GM21447 (cell line): Measurements from ENCODE around the gene KIFAP3.
"Not testable (repeated sequence)": the region's sequence is repeated elsewhere in the genome, so short reads cannot be mapped to it uniquely, and the experiment has no call there.

Source experiments
- ATAC-seq: cut with Tn5 transposase; IDR thresholded peaks from one replicate; pipeline ENCODE4 v1.9.1; 2021; ENCODE audit not compliant: unreplicated experiment

Gene KIFAP3

DNA sequence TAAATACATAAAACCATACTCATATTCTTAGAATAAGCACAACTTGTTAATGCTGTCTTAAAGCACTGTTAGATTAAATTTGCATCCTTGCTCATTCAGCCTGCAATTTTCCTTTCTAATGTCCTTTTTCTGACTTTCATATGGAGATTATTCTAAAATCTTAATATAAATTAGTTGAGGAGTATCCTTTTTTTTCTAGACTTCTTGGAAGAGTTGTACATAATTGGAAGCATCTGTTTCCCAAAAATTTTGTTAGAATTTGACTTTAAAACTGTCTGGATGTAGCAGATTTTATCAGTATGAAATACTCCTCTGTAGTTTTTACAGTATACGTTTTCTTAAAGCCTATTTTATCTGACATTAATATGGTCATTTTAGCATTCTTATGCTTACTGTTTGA, 9.7 kb downstream of the KIFAP3 start:
- no peak for ATAC-seq

DNA sequence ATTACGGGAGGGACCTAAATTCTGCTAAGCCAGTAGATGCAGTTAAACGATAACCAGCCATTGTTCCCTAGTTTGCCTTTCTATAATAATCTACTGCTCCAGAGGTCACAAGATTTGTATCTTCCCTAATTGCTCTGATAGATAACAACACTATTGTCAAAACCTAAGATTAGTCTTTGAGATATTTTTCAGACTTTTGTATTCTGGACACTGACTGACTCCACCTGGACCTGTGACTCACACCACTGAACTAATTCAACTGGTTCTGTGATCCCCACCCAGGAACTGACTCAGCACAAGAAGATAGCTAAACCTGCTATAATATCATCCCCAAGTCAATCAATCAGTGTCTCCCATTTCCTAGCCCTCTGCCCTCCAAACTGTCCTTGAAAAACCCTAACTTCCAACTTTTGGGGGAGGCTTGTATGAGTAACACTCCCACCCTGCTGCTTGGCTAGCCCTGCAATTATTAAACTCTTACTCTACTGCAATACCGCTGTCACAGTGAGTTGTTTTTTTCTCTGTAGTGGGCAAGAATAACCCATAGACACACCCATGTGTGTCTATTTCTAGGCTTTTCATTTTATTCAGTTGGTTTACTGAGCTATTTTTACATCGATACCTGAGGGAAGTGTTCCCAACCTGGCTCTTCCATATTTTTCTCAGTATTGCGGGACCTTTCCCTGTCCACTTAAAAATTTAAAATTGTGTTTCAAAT, 11.2 kb downstream of the KIFAP3 start:
- ATAC-seq, result no peak

DNA sequence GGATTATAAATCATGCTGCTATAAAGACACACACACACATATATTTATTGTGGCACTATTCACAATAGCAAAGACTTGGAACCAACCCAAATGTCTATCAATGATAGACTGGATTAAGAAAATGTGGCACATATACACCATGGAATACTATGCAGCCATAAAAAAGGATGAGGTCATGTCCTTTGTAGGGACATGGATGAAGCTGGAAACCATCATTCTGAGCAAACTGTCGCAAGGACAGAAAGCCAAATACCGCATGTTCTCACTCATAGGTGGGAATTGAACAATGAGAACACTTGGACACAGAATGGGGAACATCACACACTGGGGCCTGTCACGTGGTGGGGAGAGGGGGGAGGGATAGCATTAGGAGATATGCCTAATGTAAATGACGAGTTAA, 12.8 kb downstream of the KIFAP3 start:
- not testable (repeated sequence) for ATAC-seq

- not testable (repeated sequence) for ATAC-seq
Observed at GRCh38 chr1:170060015-170060520, 14.4 kb downstream of the KIFAP3 start.

- ATAC-seq, result no peak
Observed at GRCh38 chr1:170049176-170049800, 25.2 kb downstream of the KIFAP3 start.

DNA sequence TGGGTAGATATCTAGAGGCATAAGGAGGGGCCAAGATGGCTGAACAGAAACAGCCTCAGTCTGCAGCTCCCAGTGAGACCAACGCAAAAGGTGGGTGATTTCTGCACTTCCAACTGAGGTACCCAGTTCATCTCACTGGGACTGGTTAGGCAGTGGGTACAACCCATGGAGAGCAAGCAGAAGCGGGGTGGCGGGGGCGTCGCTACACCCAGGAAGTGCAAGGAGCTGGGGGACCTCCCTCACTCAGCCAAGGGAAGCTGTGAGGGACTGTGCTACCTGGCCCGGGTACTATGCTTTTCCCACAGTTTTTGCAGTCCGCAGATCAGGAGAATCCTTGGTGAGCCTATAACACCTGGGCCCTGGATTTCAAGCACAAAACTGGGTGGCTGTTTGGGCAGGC, 26.0 kb downstream of the KIFAP3 start:
- no peak for ATAC-seq

- ATAC-seq, result no peak
Observed at GRCh38 chr1:170044187-170044586, 30.3 kb downstream of the KIFAP3 start.

GRCh38 chr1:170041423-170042192, 32.9 kb downstream of the KIFAP3 start:
- no peak for ATAC-seq

DNA sequence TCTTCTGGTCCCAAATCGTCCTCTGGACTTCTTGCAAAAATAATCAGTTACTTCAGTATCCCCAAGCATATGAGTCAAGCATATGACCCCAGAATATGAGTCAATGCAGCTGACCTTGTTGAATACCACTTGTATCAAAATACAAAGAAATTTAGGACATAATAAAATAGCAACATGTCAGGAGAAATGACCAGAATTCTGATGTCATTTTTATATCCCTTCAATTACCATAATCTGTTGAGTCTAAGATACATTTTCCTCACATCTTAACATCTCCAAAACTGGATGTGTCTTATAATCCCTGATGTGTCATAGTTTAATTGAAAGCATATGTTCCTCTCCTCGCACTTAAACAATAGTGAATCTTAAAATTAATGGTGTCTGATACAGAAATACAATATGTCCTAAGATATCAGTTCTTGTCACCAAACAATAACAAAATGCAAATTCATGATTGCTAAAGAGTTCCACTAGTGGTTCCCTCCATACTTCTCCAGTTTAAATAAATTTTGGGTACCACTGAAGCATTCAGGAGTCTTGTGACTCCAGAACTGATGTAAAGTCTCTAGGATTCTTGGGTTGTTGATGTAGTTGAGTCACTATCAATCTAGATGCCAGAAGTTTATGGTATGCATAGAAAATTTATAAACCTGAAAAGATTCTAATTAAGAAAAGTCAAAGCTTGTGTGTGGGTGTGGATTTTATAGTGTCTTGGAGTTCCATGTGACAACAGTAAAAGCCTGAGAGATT, 41.8 kb downstream of the KIFAP3 start:
- no peak for ATAC-seq

- no peak for ATAC-seq
Observed at GRCh38 chr1:170030212-170030611, 44.3 kb downstream of the KIFAP3 start.

DNA sequence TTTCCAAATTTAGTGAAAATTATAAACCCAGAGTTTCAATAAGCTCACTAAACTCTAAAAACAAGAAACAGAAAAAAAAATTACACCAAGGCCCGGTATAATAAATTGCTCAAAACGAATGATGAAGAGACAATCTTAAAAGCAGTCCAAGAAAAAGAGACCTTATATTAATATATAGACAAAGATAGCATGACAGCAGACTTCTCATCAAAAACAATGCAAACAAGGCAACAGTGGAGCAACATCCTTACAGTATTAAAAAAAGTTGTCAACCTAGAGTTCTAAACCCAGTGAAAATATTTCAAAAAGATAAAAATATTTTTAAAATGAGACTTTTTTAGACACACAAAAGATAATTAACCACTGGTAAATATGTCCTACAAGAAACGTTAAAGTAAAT, 46.7 kb downstream of the KIFAP3 start:
- ATAC-seq, result no peak

DNA sequence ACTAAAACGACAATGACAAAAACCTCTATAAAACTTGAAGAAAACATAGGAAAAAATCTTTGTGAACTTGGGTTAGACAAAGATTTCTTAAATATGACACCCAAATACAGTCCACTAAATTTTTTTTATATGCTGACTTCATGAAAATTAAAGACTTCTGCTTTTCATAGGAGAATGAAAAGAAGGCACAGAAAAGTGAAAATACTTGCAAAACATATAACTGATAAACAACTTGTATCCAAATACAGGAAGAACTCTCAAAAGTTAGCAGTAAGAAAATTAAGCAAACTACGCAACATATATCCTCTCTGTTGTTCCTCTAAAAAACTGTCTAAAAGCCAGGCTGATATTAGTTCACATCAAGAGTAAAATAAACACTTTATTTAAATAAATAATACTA, 53.6 kb downstream of the KIFAP3 start:
- ATAC-seq, result no peak

DNA sequence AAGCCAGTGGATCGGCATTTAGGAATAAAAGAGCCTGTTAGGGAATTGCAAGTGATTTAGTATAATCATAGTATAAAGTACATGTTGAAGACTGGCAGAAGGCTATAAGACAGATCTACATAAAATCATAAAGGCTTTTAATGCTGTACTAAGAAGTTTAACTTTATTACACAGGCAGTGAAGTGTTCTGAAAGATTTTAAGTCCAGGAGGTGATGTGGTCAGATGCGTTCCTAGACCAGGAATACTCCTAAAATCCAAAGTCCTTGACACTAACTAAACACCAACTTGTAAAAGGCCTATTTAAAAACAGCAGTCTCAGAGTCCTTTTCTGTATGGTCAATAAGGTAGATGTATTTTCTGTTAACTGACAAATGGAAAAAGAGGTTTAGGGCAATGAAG, 57.0 kb downstream of the KIFAP3 start:
- ATAC-seq, result no peak

DNA sequence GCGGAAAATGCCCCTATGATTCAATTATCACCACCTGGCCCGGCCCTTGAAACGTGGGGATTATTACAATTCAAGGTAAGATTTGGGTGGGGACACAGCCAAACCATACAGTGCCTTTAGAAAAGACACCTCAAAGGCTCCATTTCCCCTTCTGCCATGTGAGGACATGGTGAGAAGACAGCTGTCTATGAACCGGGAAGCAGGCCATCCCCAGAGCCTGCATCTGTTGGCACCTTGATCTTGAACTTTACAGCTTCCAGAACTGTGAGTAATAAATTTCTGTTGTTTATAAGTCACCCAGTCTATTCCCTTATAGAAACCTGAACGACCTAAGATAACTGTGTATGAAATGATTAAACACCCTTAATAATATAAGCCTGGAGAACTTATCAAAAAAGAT, 61.6 kb downstream of the KIFAP3 start:
- ATAC-seq, result no peak

- ATAC-seq, result no peak
Observed at GRCh38 chr1:170010443-170010842, 64.1 kb downstream of the KIFAP3 start.

DNA sequence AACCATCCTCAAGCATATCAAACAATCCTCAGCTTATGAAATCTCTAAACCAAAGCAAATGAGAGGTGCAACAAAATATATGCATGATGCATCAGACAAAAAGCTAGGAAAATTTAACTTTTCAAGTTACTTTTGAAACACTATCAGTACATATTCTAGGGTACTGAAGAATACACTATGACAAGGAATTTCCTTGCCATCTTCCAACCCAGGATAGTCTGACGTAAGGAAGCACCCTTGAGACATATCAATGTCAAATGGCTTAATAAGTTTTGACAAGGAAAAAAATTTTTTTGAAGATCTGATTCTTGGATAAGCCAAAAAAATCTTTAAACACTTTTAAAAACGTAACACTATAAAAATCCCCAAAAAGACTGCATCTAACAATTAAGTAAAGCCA, 64.9 kb downstream of the KIFAP3 start:
- ATAC-seq, result no peak

- ATAC-seq, result not testable (repeated sequence)
Observed at GRCh38 chr1:170008745-170009144, 65.8 kb downstream of the KIFAP3 start.

DNA sequence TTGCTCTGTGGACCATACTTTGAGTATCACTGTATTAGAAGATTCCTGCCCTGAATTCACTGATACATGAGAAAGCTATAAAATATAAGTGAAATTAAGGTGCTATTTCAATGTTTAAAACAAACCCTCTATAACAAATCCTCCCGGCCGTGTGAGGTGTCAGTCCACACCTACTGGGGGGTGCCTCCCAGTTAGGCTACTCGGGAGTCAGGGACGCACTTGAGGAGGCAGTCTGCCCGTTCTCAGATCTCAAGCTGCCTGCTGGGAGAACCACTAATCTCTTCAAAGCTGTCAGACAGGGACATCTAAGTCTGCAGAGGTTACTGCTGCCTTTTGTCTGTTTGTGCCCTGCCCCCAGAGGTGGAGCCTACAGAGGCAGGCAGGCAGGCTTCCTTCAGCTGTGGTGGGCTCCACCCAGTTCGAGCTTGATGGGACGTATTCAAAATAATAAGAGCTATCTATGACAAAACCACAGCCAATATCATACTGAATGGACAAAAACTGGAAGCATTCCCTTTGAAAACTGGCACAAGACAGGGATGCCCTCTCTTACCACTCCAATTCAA, 71.1 kb downstream of the KIFAP3 start:
- ATAC-seq, result not testable (repeated sequence)

GRCh38 chr1:170001266-170001665, 73.2 kb downstream of the KIFAP3 start:
- ATAC-seq, result no peak

DNA sequence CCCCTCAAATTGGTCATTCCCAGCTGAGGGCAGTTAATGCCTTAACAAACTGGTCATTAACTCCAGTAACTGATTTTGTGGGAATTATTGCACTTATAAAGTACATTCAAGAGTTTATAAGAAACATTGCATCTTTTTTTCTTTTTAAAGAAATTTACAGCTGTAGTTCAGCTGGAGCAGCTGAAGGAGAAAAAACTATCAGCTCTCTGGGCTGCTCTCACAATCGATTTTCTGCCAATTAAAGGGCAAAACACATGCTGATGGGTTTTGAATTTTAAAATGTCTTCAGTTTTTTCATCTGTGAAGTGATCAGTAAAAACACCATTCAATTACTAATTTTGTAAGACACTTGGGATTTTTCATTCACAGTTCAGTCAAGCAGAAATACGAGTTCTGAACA, 74.7 kb downstream of the KIFAP3 start:
- ATAC-seq, result no peak

DNA sequence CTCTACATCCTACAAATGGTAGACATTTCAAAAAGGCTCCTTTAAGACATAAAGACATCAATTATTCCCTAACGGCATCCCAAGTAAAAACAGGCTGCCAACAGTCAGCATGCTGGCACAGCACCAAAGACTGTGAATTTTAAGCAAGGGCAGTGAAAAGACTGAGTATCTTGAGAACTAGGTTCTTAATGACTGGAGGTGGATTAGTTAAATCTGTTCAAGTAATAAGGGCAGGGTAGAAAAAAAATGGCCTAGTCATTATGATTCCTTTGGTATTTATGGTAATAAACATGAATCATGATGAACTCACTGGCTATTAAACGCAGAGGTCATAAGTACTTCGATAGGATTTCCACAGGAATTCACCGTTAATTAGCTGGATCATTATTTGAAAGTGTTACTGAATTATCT, 75.2 kb downstream of the KIFAP3 start:
- ATAC-seq, result no peak
